Lower leg skin (tissue), 3 donors: ENCODE data around the gene PHPT1.

Source experiments
- CTCF ChIP-seq, 3 donors: fragments of 450-650 bp; IDR thresholded peaks; one replicate each; pipeline ENCODE4 v1.5.1; 2016; ENCODE audit warnings: antibody characterized with exemption in 3 of 3, mild to moderate bottlenecking in 3 of 3, moderate library complexity in 2 of 3
- POLR2A ChIP-seq, 2 donors: fragments of 450-650 bp; IDR thresholded peaks; one replicate each; pipeline ENCODE4 v1.6.1; 2016 to 2017; ENCODE audit warnings: antibody characterized with exemption in 2 of 2, mild to moderate bottlenecking in 1 of 2, moderate library complexity in 1 of 2

- TF ChIP-seq CTCF (IDR thresholded peaks at IDR 0.05) (no peak), POLR2A (IDR thresholded peaks at IDR 0.05) (no peak)
Measured at GRCh38 chr9:136889858-136890257, 40.6 kb downstream of the PHPT1 start.
